NOMO-1 (cell line): ENCODE data around the gene ENO2.
"Not testable (repeated sequence)": the region's sequence is repeated elsewhere in the genome, so short reads cannot be mapped to it uniquely, and the experiment has no call there.

ENCODE experiments used
- DNase-seq, 2 experiments: peaks; one replicate each; lab custom pipeline; 2025; ENCODE audit not compliant: unreplicated experiment in 2 of 2; lab: John Stamatoyannopoulos, UW

Gene ENO2

DNA sequence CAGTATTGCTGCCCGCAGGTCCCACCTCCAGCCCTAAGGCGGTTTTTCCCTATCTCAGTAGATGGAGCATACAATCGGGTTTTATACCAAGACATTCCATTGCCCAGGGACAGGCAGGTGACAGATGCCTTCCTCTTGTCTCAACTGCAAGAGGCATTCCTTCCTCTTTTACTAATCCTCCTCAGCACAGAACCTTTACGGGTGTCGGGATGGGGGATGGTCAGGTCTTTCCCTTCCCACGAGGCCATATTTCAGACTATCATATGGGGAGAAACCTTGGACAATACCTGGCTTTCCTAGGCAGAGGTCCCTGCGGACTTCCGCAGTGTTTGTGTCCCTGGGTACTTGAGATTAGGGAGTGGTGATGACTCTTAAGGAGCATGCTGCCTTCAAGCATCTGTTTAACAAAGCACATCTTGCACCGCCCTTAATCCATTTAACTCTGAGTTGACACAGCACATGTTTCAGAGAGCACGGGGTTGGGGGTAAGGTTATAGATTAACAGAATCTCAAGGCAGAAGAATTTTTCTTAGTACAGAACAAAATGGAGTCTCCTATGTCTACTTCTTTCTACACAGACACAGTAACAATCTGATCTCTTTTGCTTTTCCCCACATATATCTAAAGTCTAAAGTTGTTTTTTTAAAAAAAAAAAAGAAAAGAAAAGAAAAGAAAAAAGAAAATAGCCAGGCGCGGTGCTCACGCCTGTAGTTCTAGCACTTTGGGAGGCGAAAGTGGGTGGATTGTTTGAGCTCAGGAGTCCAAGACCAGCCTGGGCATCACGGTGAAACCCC, 28.0 kb upstream of the ENO2 start:
- not testable (repeated sequence) for DNase-seq

DNA sequence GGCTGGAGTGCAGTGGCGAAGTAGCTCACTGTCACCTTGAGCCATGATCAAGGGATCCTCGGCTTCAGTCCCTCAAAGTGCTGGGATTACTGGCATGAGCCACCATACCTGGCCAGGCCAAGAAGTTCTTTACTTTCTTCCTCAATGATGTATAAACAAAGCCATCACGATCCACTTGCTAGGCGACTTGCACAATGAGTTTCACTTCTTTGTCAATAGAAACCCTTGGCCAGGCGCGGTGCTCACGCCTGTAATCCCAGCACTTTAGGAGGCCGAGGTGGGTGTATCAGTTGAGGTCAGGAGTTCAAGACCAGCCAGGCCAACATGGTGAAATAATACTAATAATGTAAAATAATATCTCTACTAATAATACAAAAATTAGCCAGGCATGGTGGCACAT, 26.9 kb upstream of the ENO2 start:
- peak; percentile 74 to 75 for DNase-seq

DNA sequence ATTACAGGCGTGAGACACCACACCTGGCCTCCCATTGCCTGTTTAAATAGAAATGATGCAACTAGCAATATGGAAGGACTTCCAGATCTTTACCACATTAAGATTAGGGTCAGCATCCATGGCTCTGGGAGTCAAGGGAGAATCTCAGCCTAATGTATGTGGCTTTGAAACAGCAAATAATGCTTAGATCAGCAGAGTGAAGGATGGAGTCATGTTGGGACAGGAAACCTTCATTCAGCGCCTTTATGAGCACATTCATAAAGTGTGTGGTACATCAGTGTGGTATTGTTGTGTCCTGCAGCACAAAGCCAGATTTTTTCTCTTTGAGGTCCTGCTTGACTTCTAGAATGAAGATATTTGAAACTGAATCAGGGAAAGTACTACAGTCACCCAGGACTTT, 26.0 kb upstream of the ENO2 start:
- DNase-seq, result no peak

DNA sequence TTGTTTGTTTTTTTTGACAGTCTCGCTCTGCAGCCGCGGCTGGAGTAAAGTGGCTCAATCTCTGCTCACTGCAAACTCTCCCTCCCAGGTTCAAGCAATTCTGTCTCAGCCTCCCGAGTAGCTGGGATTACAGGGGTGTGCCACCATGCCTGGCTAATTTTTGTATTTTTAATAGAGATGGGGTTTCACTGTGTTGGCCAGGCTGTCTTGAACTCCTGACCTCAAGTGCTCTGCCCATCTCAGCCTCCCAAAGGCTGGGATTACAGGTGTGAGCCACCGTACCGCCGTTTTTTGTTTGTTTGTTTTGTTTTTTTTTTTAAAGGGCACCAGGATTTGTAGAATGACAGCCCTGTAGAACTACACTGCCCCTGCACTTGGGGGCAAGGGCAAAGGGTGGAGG, 25.6 kb upstream of the ENO2 start:
- not testable (repeated sequence) for DNase-seq

DNA sequence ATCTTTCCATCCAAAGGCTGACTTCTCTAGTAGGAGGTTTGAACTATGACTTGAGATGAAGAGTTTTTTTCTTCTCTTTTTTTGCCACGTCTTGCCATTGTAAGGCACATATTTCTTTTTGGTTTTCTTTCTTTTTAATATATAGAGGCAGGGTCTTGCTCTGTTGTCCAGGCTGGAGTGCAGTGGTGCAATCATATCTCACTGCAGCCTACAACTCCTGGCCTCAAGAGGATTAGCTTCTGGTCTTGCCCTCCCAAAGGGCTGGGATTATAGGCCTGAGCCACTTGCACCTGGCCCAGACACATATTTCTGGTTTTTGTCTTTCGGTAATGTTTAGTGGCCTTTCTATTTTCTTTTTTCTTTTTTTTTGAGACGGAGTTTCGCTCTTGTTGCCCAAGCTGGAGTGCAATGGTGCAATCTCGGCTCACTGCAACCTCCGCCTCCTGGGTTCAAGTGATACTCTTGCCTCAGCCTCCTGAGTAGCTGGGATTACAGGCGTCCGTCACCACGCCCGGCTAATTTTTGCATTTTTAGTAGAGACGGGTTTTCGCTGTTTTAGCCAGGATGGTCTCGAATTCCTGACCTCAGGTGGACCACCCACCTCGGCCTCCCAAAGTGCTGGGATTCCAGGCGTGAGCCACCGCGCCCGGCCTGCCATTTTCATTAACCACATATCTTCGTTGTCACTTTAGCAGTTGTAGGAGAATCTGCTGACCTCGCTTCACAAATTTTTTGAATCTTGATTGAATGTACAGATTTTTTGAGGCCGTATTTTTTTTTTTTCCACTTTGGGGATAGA, 24.4 kb upstream of the ENO2 start:
- not testable (repeated sequence) for DNase-seq

DNA sequence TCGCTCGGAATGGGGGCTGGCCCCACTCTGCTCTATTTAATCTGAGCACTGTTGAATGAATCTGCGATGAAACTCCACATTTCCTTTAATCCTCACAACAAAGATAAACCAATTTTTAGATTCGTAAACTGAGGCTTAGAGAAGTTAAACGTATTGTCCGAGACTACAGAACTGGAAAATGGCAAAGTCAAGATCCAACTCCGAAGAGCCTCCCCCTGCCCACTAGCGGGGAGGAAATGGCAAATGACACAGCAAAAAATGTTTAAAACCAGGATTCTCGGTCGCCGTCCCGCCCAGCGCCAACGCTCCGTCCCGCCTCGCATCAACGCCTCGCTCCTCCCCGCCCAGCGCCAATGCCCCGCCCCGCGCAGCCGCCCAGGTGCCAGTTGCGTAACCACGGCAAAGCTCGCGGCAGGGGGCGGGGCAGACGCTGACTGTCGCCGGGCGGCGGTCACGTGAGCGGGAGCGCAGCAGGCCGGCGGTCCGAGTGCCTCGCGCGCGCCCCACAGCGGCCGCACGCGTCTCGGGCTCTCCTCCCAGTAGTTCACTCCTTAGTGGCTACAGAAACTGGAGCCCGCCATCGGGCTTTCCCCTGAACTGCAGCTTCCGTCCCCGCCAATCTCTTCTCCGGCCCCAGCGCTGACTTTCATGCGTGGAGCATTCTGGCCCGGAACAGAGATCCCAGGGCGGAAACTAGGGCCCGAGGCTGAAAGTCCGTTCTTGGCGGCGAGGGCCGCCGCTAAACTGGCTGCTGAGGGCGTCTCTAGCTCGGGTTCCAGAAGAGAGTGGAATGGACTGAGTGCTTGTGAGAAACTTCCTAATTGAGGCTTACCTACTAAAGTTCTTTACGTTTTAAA, 23.4 kb upstream of the ENO2 start:
- DNase-seq, result peak; percentile 95 to 99

DNA sequence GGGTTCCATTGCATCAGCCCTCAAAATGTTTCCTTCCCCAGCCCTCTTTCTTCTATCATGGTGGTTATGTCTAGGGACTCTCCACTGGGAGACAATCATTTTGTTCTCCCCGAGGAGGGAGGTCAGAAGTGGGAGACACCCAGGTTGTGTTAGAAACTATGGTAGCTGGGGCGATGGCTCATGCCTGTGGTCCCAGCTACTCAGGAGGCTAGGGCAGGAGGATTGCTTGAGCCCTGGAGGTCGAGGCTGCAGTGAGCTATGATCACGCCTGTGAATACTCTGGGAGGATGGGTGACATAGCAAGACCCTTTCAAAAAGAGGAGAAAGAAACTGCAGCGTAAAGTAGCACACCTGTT, 22.8 kb upstream of the ENO2 start:
- DNase-seq, result no peak

DNA sequence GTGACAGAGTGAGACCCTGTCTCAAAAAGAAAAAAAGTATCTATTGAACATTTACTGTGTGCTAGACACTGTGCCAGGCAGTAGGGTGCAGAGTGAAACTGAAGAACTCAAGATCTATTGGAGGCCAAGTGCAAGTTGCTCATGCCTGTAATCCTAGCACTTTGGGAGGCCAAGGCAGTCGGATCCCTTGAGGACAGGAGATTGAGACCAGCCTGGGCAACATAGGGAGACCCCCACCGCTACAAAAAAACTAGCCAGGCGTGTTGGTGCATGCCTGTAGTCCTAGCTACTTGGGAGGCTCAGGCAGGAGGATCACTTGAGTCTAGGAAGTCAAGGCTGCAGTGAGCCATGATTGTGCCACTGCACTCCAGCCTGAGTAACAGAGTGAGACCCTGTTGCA, 21.7 kb upstream of the ENO2 start:
- not testable (repeated sequence) for DNase-seq

DNA sequence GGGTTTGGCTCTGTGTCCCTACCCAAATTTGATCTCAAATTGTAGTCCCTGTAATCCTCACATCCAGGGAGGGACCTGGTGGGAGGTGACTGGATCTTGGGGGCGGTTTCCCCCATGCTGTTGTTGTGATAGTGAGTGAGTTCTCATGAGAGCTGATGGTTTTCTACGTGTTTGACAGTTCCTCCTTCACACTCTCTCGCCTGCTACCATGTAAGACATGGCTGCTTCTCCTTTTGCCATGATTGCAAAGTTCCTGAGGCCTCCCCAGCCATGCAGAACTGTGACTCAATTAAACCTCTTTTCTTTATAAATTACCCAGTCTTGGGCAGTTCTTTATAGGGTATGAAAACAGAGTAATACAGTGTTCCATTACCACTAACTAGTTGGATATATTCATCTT, 20.1 kb upstream of the ENO2 start:
- peak in 1 of 2 experiments; percentile 18 for DNase-seq

DNA sequence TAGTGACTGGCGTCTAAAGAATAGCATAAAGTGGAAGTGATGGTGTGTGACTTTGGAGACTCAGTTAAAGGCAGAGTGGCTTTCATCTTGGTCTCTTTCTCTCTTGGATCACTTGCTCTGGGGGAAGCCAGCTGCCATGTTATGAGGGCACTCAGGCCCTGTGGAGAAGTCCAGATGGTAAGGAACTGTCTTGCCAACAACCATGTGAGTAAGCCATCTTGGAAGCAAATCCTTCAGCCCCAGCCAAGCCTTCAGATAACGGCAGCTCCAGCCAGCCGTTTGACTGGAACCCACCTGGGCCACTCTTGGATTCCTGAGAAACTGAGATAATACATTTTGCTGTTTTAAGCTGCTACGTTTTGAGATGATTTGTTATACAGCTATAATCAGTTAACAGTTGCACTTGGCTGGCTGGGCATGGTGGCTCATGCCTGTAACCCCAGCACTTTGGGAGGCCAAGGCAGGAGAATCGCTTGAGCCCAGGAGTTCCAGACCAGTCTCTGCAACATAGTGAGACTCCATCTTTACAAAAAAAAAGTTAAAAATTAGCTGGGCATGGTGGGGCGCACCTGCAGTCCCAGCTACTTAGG, 17.4 kb upstream of the ENO2 start:
- DNase-seq, result no peak

DNA sequence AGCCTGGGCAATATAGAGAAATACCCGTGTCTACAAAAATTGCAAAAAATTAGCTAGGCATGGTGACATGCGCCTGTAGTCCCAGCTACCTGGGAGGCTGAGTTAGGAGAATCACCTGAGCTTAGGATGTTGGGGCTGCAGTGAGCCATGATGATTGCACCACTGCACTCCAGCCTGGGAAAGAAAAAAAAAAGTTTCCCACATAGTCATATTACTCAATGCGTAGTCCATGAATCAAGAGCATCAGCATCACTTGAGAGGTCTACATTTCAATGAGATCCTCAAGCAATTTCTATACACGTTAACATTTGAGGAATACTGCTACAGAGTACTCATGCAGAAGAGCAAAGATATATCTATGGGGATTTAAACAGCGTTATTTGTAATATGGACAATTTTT, 15.0 kb upstream of the ENO2 start:
- no peak for DNase-seq

DNA sequence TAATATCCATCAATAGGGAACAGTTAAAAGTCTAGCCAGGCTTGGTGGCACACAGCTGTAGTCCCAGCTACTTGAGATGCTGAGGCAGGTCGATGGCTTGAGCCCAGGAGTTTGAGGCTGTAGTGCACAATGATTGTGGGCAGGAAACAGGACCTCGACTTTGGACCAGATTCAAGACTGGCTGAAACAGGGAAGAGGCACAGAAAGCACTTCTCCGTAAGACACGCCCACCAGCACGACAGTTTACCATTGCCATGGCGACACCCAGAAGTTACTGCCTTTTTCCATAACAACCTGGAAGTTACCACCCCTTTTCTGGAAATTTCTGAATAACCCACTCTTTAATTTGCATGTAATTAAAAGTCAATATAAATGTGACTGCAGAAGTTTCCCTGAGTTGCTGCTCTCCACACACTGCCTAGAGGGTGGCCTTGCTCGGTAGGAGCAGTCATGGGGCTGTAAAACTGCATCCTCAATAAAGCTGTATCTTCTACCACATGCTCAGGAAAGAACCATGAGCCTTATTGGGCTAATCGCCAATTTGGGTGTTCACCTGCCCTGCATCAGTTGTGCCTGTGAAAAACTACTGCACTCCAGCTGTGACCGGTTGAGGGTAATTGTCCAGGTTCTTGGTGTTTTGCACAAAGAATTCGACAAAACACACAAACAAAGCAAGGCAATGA, 14.4 kb upstream of the ENO2 start:
- DNase-seq, result peak; percentile 30 to 47

DNA sequence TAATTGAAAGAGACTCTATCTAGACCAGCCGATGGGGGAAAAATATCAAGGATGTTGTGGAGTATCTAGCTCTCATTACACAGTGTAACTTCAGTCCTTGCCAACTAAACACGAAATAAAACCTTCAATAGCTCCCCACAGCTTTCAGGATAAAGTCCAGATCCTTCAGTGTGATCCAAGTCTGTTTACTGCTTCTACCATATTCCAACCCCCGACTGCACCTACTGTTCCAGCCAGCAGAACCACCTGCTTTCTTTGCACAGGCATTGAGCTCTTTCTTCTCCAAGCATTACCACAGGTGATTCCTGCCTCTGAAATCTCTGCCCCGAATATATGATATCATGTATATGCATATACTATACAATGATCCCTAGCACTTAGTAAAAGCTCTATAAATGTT, 11.9 kb upstream of the ENO2 start:
- DNase-seq, result no peak

DNA sequence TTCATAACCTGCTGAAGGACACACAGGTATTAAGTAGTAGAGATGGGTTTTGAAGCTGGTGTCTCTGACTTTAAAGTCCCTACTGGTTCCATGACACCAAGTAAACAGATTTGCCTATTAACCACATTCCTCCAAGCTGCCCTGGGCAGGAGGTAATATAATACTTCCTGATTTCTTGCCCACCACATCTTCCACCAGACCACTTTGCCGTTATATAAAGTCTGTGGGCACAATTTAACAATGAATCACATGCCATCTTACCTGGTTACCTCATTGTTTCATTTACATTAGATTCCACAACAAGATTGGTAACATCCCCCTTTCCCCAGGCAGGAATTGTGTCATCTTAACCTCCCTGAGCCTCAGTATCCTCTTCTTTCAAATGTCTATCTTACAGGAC, 10.7 kb upstream of the ENO2 start:
- no peak for DNase-seq

DNA sequence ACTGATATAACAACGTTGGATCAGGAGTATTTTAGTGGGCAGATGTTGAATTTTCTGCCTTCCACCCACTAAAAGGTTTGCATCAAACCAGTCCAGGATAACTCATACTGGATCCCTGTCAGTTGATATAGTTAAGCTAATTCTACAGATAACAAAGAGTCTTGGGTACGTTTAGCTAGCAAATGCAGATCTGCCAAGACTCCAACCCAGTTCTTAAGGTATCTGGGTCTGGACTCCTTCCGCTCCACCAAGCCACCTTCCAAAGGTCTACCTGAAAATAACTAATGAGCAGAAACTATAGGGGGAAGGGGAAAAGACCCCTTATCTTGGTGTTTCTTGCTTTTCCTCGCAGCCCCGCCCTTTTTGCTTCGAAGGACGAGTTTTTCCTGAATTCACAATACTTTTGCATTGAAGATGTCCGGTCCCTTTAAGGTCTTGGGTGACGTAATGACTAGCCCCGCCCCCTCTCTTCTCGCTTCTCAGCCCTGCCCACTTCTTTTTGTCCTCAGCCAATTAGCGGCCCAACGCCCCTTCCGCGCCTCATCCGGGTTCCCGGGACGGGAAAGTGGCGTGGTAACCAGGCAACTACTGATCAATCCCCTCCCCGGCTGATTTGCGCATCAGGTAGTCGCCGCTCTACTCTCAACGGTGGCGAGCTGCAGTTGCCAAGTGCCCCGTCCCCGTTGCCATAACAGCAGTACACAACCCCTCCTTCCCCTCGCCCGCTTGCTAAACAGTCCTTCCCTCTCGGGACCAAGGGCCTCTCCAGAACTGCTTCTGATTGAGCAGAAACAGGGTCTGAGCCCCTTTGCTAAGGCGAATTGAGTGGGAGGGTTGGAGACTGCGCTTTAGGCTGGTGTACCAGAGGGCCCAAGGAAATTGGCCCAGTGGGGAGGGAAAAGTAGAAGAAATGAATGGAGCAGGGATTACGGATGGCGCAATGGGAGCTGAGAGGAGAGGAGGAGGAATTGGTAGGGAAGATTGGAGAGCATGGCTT, 9.8 kb upstream of the ENO2 start, which contains the start of gene LRRC23:
Gene LRRC23, plus strand, starts transcription at position 543 of the 997 bp plus-strand sequence. CDS start 812 bp downstream, outside the sequence.
- peak; percentile 89 to 97 for DNase-seq

DNA sequence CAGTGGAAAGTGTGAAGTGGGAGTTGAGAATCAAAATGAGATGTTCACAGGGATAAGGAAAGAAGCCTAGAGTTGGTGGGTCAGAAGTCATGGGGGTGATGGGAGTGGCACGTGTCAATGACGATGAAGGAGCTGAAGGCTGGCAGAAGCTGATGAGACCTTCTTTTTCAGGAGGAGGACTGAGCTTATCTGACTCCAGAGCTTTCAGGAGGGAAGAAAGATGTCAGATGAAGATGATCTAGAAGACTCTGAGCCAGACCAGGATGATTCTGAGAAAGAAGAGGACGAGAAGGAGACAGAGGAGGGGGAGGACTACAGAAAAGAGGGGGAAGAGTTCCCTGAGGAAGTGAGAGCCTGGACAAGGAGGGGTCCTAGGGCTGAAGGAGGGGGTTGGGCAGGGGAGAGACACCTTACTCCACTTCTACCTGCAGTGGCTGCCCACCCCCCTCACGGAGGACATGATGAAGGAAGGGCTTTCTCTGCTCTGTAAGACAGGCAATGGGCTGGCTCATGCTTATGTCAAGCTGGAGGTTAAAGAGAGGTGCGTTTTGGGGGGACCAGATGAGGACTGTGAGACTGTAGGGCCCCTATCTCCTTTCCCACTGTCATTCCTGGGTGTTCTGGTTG, 8.9 kb upstream of the ENO2 start:
- DNase-seq, result no peak

DNA sequence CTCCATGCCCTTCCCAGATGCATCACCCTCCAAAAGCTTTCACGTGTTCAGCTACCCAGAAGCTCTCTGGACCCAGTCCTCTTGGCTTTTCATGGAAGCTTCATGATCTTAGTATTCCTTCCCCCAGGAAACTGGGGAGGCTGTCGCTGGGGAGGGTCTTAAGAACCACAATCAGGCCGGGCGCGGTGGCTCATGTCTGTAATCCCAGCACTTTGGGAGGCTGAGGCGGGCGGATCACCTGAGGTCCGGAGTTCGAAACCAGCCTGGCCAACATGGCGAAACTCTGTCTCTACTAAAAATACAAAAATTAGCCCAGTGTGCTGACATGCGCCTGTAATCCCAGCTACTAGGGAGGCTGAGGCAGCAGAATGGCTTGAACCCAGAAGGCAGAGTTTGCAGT, 6.2 kb upstream of the ENO2 start:
- DNase-seq, result not testable (repeated sequence)

DNA sequence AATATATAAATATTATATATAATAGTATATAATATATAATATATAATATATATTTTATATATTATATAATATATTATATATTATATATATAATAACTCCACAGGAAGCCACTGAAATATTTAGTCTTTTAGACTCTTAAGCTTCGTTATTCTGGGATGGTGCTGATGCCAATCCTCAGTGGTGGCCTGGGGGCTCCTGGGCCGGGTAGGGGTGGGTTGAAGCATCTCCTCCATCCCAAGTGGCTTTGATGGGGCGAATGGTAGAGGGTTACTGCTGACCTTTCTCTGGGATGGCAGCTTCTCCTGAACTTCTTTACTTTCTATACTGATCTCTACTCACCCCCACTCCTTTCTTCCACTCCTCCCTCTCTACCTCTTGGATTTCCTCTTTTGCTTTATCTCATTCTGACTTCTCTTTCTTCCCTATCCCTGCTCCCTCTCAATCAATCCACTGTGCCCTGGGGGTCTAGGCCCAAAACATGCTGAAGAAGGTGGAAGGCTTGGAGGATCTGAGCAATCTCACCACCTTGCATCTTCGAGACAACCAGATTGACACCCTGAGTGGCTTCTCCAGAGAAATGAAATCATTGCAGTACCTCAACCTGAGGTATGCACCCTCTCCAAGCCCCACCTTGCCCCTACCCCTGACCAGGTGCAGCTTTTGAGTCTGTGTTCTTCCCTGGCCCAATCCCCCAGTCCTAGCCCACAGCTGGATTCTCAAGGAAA, 4.8 kb upstream of the ENO2 start:
- DNase-seq, result peak in 1 of 2 experiments; percentile 22
